Hematopoietic multipotent progenitor cell treated with erythropoietin and hydrocortisone succinate and interleukin-3 and kit ligand, for 4 days (in vitro differentiated cells): ENCODE data around the gene TENM4.

Source experiments
- DNase-seq: peaks from one replicate; pipeline ENCODE4 v3.0.0-alpha.2; 2015

Gene TENM4

GRCh38 chr11:79044201-79044600, 396.6 kb downstream of the TENM4 start:
- DNase-seq: no peak

- DNase-seq: no peak
Observed at GRCh38 chr11:79043726-79044125, 397.1 kb downstream of the TENM4 start.

GRCh38 chr11:79042824-79043223, 398.0 kb downstream of the TENM4 start:
- DNase-seq: no peak

GRCh38 chr11:79040348-79040747, 400.5 kb downstream of the TENM4 start:
- no peak for DNase-seq

- DNase-seq: no peak
Observed at GRCh38 chr11:79039122-79039521, 401.7 kb downstream of the TENM4 start.

GRCh38 chr11:79035881-79036280, 404.9 kb downstream of the TENM4 start:
- no peak for DNase-seq

GRCh38 chr11:79033833-79034232, 407.0 kb downstream of the TENM4 start:
- no peak for DNase-seq

GRCh38 chr11:79030448-79030847, 410.4 kb downstream of the TENM4 start:
- DNase-seq: no peak

- DNase-seq: peak; percentile 8
Observed at GRCh38 chr11:79028225-79028624, 412.6 kb downstream of the TENM4 start.

GRCh38 chr11:79026803-79027445, 413.9 kb downstream of the TENM4 start:
- peak; percentile 40 for DNase-seq

GRCh38 chr11:79025622-79026021, 415.2 kb downstream of the TENM4 start:
- DNase-seq: no peak

GRCh38 chr11:79025097-79025496, 415.7 kb downstream of the TENM4 start:
- no peak for DNase-seq

GRCh38 chr11:79022265-79022664, 418.6 kb downstream of the TENM4 start:
- DNase-seq: no peak

- DNase-seq: no peak
Observed at GRCh38 chr11:79021601-79022000, 419.2 kb downstream of the TENM4 start.

- DNase-seq: no peak
Observed at GRCh38 chr11:79019975-79020374, 420.9 kb downstream of the TENM4 start.

GRCh38 chr11:79019277-79019676, 421.6 kb downstream of the TENM4 start:
- no peak for DNase-seq

GRCh38 chr11:79018371-79018849, 422.4 kb downstream of the TENM4 start:
- DNase-seq: peak; percentile 47

- no peak for DNase-seq
Observed at GRCh38 chr11:79017811-79018210, 423.0 kb downstream of the TENM4 start.

GRCh38 chr11:79013509-79013908, 427.3 kb downstream of the TENM4 start:
- DNase-seq: no peak

- no peak for DNase-seq
Observed at GRCh38 chr11:79011357-79011756, 429.5 kb downstream of the TENM4 start.

GRCh38 chr11:79007771-79008402, 432.9 kb downstream of the TENM4 start:
- no peak for DNase-seq

- no peak for DNase-seq
Observed at GRCh38 chr11:79006854-79007253, 434.0 kb downstream of the TENM4 start.

- DNase-seq: no peak
Observed at GRCh38 chr11:78996007-78996406, 444.8 kb downstream of the TENM4 start.

GRCh38 chr11:78995171-78995570, 445.7 kb downstream of the TENM4 start:
- no peak for DNase-seq
